Retina (tissue), 1 donor: Measurements from ENCODE around the gene ZNF503.

Experiments used
- DNase-seq: peaks from one replicate; pipeline ENCODE4 v3.0.0-alpha.2; 2016

The ZNF503 gene

DNA sequence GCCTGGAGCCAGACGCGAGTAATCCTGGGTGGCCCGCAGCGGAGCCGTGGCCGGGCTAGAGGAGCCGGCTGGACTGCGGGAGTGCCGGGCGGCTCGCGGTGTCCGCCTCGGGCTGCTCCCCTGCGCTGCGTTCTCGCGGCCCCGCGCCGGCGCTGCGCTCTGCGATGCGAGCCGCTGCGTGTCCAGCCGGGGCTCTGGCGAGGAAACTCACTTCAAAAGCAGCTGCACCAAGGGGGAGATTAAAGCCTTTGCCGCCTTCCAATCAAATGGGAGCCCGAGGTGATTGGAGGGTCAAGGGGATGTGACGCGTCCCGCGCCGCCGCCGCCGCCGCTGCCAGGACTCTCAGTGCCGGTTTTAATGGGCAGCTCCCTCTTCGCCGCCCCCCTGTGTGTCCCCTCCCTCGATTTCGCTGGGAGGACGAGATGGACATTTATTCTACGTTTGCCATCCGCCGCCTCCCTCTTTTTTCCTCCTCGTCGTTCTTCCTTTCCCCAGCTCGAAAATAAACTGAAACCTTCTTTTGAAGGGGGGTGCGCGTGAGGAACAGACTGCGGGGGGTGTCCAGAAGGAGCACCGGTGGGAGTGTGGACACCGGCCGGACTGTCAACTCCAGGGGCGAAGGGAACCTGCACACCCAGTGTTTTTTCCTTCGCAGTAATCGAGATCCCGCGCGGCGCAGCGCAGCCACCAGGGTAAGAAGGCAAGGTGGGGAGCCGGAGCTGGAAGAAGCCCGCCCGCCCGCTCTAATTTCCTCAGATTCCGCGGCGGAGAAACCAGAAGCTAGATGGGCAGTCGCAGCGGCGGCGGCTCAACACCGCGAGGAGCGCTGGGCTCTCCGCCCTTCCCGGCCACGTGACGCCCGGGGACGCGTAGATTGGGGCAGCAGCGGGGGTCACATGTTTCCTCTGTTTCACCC is at the start of gene ZNF503:
ZNF503 (minus strand) TSS at position 196 of the 917 bp plus-strand sequence. CDS start 345 bp downstream, outside the sequence.
- peak; percentile 98 for DNase-seq

- peak; percentile 44 for DNase-seq
Measured at GRCh38 chr10:75450644-75451640, 49.4 kb upstream of the ZNF503 start.

- DNase-seq: peak; percentile 52
Measured at GRCh38 chr10:75450075-75450445, 48.5 kb upstream of the ZNF503 start.

- DNase-seq: peak; percentile 39
Measured at GRCh38 chr10:75449382-75450074, 48.0 kb upstream of the ZNF503 start.

DNA sequence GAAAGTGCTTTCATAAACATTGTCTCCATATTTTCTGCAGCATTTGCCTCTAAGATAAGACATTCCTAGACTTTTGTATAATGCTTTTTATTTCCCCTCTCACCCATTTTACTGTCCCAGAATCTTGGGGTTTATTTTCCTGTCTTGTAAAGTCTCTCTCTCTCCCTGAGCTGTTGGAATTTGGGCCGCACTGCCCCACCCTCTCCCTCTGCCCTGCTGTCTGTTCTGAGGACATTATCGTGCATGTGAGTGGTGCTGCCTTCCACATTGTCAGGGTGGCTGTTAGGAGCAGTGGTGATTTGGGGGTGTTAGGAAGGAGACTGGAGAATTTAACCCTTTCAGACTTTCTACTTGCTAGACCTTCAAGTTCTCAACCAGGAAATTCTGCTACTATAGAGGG is 46.6 kb upstream of the ZNF503 start:
- no peak for DNase-seq

DNA sequence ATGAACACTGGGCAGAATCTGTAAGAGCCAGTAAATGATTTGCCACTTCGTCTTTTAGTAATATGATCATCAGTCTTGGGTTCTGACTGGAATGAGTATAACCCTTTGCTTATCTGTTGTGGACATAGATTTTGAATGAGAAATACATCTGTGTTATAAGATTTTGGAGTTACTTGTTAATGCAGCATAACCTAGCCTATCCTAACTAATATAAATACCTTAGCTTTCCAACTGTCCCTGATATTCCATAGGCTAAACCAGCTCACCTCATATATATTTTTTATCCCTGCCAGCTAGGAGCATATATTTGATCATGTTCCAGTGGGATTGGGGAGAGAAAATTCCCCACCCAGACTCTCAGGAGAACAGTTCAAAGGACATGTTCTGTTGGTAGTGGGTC is 44.9 kb upstream of the ZNF503 start:
- DNase-seq: no peak

DNA sequence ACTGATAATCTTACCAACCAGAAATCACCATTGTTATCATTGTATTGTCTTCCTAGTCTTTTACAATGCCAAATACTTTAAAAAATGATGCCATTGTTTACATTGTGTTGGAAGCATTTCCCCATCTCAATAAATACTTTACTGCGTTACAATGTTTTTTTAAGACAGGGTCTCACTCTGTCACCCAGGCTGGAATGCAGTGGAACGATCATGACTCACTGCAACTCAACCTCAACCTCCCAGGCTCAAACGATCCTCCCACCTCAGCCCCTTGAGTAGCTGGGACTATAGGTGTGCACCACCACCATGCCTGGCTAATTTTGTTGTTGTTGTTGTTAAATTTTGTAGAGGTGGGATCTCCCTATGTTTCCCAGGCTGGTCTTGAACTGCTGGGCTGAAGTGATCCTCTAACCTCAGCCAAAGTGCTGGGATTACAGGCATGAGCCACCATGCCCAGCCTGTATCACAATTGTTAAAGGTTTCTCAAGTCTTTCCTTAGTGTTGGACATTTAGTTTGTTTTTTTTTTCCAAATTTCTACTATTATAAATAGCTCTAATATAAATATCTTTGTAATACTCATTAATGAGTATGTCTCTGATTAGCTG is 43.3 kb upstream of the ZNF503 start:
- no peak for DNase-seq

- DNase-seq: no peak
Measured at GRCh38 chr10:75443362-75443761, 41.8 kb upstream of the ZNF503 start.

GRCh38 chr10:75441682-75442081 is 40.1 kb upstream of the ZNF503 start:
- no peak for DNase-seq

DNA sequence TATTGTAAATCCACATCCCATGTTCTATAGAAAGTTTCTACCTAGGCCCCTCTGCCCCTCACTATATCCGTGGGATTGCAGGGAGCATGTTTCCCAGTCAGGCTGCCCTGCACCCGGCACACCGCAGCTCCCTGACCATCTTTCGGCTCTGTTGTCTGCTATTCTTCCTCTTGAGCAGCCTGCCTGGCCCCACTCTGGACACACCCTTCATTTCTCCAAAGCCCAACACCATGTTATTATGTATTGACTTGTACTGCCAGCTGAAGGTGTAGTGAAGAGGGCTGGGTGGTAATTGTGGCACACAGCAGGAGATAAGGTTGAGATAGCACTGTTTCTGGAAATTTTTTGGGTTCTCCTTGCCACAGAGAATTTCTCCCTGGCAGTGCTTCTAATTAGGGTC is 39.6 kb upstream of the ZNF503 start:
- no peak for DNase-seq

- DNase-seq: no peak
Measured at GRCh38 chr10:75440271-75440793, 38.8 kb upstream of the ZNF503 start.

DNA sequence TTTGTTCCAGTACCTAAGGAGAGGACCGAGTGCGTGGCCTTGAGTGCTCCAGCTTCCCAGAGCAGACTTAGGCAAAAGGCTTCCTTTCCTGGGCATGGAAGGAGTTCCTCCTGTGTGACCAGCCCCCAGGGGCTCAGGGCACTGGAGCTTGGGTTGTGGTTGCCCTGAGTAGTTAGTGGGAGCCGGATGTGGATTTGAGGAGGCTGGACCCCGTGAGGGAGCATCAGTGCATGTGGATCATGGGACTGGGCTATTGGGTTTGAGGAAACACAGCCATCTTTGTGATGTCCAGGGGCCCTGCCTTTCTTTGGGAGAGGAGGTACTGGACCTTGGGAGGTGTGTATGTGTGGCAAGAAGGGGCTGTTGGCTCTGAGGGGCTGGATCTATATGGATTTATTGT is 38.2 kb upstream of the ZNF503 start:
- no peak for DNase-seq

DNA sequence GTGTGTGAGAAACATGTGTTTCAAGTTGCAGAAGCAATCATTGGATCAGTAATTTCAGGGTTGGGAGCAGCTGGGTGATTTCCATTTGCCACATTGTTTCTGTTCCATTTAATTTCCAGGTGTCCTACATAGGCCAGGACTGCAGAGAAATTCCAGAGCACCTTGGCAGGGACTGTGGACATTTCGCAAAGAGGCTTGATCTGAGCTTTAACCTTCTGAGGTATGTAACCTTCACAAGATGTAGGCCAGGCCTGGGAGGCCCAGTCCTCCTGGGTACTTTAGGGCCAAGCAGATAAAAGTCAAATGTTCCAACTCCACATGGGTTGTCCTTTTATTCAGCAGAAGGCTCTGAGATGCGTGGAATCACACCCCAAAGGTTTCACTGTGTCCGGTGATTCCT is 36.7 kb upstream of the ZNF503 start:
- no peak for DNase-seq

- no peak for DNase-seq
Measured at GRCh38 chr10:75437693-75438092, 36.1 kb upstream of the ZNF503 start.

DNA sequence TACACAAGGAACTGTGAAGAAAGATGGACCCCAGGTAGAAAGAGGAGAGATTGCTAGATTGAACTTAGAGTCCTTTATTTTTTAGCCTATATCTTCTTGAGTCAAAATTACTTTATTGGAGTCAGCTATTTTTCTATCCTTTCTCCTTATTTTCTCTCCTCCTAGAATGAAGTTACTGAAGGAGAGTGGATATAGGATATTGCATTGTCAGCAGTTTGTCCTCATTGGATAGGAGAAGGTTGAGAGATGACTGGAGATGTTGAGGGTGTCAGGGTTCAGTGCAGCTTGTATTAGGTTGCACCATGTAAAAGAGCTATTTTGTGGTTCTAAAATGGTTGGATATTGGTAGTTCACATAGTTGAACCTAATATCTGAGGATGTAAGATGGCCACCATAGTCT is 35.3 kb upstream of the ZNF503 start:
- DNase-seq: no peak

GRCh38 chr10:75435291-75435690 is 33.7 kb upstream of the ZNF503 start:
- no peak for DNase-seq

DNA sequence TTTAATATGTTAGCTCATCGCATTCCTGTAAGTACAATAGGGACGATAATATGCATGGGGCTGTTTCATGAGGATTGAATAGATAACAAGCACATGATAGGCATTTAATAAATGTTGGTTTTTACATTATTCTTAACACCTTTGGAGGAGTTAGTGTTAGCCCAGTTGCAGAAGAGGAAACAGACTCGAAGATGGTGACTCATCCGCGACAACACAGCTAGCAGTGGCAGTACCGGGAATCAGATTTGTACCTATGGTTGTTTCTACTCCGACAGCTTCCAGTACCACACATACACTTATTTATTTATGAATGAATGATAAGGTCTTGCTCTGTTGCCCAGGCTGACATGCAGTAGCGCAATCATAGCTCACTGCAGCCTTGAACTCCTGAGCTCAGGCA is 32.7 kb upstream of the ZNF503 start:
- no peak for DNase-seq

DNA sequence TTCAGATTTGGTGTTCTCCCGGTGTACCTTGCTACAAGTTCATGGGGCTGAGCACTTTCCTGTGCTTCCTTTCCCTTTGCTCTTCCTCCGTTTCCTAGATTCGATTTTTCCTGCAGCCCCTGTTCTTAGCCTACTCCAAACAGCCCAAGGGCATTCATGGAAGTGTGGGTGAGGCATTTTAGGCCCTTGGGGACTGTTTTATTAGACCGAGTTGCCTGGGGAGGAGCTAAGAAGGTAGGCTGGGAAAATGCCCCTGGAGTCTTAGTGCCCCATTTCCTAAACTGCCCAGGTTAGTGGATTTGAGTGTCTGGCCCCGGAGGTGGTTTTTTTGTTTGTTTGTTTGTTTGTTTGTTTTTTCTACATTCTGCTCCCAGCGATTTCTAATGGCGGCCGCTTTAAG is 31.7 kb upstream of the ZNF503 start:
- DNase-seq: no peak

DNA sequence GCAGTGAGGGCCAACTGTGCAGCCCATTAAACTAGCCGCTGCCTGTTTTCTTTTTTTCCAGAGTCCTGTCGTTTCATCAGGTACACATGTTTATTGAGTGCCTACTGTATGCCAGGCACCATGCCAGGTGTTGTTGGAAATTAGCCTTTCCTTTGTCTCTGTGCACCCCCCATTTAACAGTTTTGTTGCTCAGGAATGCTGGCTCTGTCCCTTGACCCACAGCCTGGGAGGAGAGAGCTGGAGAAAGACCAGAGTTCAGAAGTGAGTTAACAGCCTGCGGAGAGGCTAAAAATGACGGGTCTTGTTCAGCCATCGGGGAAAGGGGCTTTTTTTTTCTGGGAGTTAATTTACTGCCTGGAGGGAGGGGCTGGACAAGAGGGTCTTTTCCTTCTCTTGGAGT is 31.2 kb upstream of the ZNF503 start:
- DNase-seq: no peak

DNA sequence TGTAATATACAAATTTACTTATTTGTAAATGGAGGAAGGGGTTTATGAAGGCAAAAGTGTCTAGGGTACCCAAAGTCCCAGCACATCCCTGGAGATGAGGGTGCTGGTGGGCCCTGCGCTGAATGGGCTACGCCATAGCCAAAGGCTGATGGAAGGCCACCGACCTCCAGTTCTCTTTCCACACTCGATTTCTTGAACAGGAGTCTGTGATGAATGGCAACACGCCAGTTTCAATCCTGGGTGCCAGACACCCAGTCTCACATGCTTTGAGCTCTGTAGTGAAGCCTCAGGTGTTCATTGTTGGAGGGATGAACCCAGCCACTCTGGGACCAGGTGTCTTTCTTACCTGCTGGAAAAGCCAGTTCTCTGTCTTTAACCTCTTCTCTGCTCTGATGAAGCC is 30.6 kb upstream of the ZNF503 start:
- no peak for DNase-seq

GRCh38 chr10:75431180-75432111 is 29.9 kb upstream of the ZNF503 start, which contains the start of gene LRMDA:
Gene LRMDA (plus strand): TSS chr10:75431624.
- peak; percentile 46 for DNase-seq
